ENCODE data around the gene PEX3. TPM values are rescaled to one million over a fixed set of nuclear protein-coding genes. Genes with fewer than 3 reads are reported as not detected.

Gene PEX3
- total and polyA plus RNA-seq, 2 experiments from 2014 or later = 13.8 to 19.4 TPM

GRCh38 chr6:143490775-143491174, 40.2 kb downstream of the PEX3 start (continued):
- TF ChIP-seq CTCF (conservative IDR thresholded peaks at IDR 0.05; ENCODE audit: low read depth in 2 of 2) = no peak
- no peak for TF ChIP-seq ZNF331 (CRISPR knock-in tag; IDR thresholded peaks at IDR 0.05; ENCODE audit: low read depth)
- no peak for TF ChIP-seq STAT1 (IDR thresholded peaks at IDR 0.05; ENCODE audit: unreplicated experiment)
- TF ChIP-seq ETS1 (IDR thresholded peaks at IDR 0.05) = no peak
- TF ChIP-seq JUNB (IDR thresholded peaks at IDR 0.05; ENCODE audit: unreplicated experiment) = no peak
- no peak for TF ChIP-seq CREB1 (CRISPR knock-in tag; IDR thresholded peaks at IDR 0.05; ENCODE audit: low read depth)
- TF ChIP-seq EZH2phosphoT487 (IDR thresholded peaks at IDR 0.05; ENCODE audit: unreplicated experiment) = no peak
- TF ChIP-seq EZH2 (IDR thresholded peaks at IDR 0.05; ENCODE audit: low read depth, unreplicated experiment) = no peak
- no peak for TF ChIP-seq NANOG (IDR thresholded peaks at IDR 0.05; ENCODE audit: borderline replicate concordance)

GRCh38 chr6:143496974-143497373, 46.4 kb downstream of the PEX3 start:
- Histone ChIP-seq H3K27me3 (ENCODE audit: insufficient read depth) (no peaks in the 10 kb centered on the region), H3K9me2 (ENCODE audit: insufficient read depth) (no peaks in the 10 kb centered on the region), H2AFZ (no peak overlapping the region), H3K4me1 (ENCODE audit: insufficient read depth) (no peaks in the 10 kb centered on the region), H4K20me1 (replicated peaks; ENCODE audit: insufficient read depth) (peaks cover 6% of the 10 kb centered on the region; the same call in 1 of the 2 replicates), H3K27ac (ENCODE audit: low read depth) (no peak overlapping the region), H3K4me3 (no peak overlapping the region), H3K36me3 (ENCODE audit: insufficient read depth) (peaks cover 4% of the 10 kb centered on the region; the same call in 1 of the 2 replicates), H3F3A (replicated peaks; ENCODE audit: low read depth) (no peaks in the 10 kb centered on the region), H3K79me2 (replicated peaks; ENCODE audit: insufficient read depth) (no peaks in the 10 kb centered on the region), H3K4me2 (no peak overlapping the region)
- no peak overlapping the region for H3K4me3 Mint-ChIP-seq
- no peaks in the 10 kb centered on the region for H3K4me1 Mint-ChIP-seq
- no peak for ATAC-seq
- peaks cover 35% of the 10 kb centered on the region for H3K36me3 Mint-ChIP-seq (ENCODE audit: low read depth)
- no peak overlapping the region for H3K27ac Mint-ChIP-seq
- H3K9me3 Mint-ChIP-seq = no peaks in the 10 kb centered on the region
- no peak for DNase-seq (ENCODE audit: low spot score)
- H3K27me3 Mint-ChIP-seq (ENCODE audit: insufficient read depth, low read depth, poor library complexity) = no peaks in the 10 kb centered on the region
- TF ChIP-seq ETS1 (IDR thresholded peaks at IDR 0.05) (no peak), NANOG (IDR thresholded peaks at IDR 0.05; ENCODE audit: borderline replicate concordance) (no peak), EZH2phosphoT487 (IDR thresholded peaks at IDR 0.05; ENCODE audit: unreplicated experiment) (no peak), REST (IDR thresholded peaks at IDR 0.05; ENCODE audit: unreplicated experiment) (no peak), ZNF331 (CRISPR knock-in tag; IDR thresholded peaks at IDR 0.05; ENCODE audit: low read depth) (no peak), CREB1 (CRISPR knock-in tag; IDR thresholded peaks at IDR 0.05; ENCODE audit: low read depth) (no peak), POLR2AphosphoS5 (IDR thresholded peaks at IDR 0.05; ENCODE audit: low read depth) (no peak), JUNB (IDR thresholded peaks at IDR 0.05; ENCODE audit: unreplicated experiment) (no peak), STAT1 (IDR thresholded peaks at IDR 0.05; ENCODE audit: unreplicated experiment) (no peak), CTCF (conservative IDR thresholded peaks at IDR 0.05; ENCODE audit: low read depth in 2 of 2) (no peak), EZH2 (IDR thresholded peaks at IDR 0.05; ENCODE audit: low read depth, unreplicated experiment) (no peak)
